SK-N-MC (cell line): ENCODE measurements around the gene GPR156.
"Not testable (repeated sequence)": the region's sequence is repeated elsewhere in the genome, so short reads cannot be mapped to it uniquely, and the experiment has no call there.

Source experiments
- DNase-seq: peaks from one replicate; pipeline ENCODE4 v3.0.0-alpha.2; 2011; ENCODE audit warnings: low read depth, low spot score
- H3K27ac ChIP-seq: fragments of 200-600 bp; sonication (generic); 2 replicates; pipeline ENCODE4 v1.5.1; 2016; ENCODE audit warnings: mixed run types
- H3K36me3 ChIP-seq: fragments of 200-600 bp; sonication (generic); 2 replicates; pipeline ENCODE4 v1.6.1; 2017; ENCODE audit warnings: antibody characterized with exemption, low read length, mixed read lengths; ENCODE audit not compliant: insufficient read depth
- H3K4me3 ChIP-seq: fragments of 200-600 bp; sonication (generic); 2 replicates; pipeline ENCODE4 v1.5.1; 2016
- H3K9ac ChIP-seq: fragments of 200-600 bp; sonication (generic); 2 replicates; pipeline ENCODE4 v1.8.0; 2017; ENCODE audit warnings: mixed run types, mixed read lengths; ENCODE audit not compliant: insufficient read length
- H3K9me3 ChIP-seq: fragments of 200-600 bp; sonication (generic); 2 replicates; pipeline ENCODE4 v1.6.1; 2017; ENCODE audit warnings: low read depth, mild to moderate bottlenecking, antibody characterized with exemption, low read length, moderate library complexity, mixed read lengths
- EZH2 ChIP-seq: fragments of 200-600 bp; sonication (generic); IDR thresholded peaks from one replicate; pipeline ENCODE4 v1.6.1; 2017; ENCODE audit warnings: antibody characterized with exemption
- FOXP2 ChIP-seq: optimal IDR thresholded peaks from 2 replicates; pipeline ENCODE3; 2011; ENCODE audit warnings: mild to moderate bottlenecking, moderate library complexity; ENCODE audit not compliant: insufficient read depth; ENCODE audit errors: extremely low read length, control extremely low read depth
- POLR2AphosphoS5 ChIP-seq: IDR thresholded peaks from 2 replicates; pipeline ENCODE4 v1.6.1; 2012; ENCODE audit warnings: mild to moderate bottlenecking, low read depth, low read length, borderline replicate concordance

The GPR156 gene

GRCh38 chr3:120264963-120265362 is 20.1 kb downstream of the GPR156 start:
- TF ChIP-seq POLR2AphosphoS5 = no peak
- no peak for TF ChIP-seq FOXP2
- no peak for TF ChIP-seq EZH2

GRCh38 chr3:120263792-120264191 is 21.2 kb downstream of the GPR156 start:
- Histone ChIP-seq H3K9me3 (no peaks in the 10 kb centered on the region), H3K36me3 (no peaks in the 10 kb centered on the region), H3K27ac (no peak overlapping the region), H3K4me3 (no peak overlapping the region), H3K9ac (no peak overlapping the region)
- TF ChIP-seq FOXP2 (no peak), EZH2 (no peak), POLR2AphosphoS5 (no peak)
- DNase-seq = no peak

More at GRCh38 chr3:120264963-120265362, 20.1 kb downstream of the GPR156 start:
- H3K4me3 ChIP-seq = no peak overlapping the region
- no peaks in the 10 kb centered on the region for H3K36me3 ChIP-seq
- H3K9ac ChIP-seq = no peak overlapping the region
- DNase-seq = no peak
- no peak overlapping the region for H3K27ac ChIP-seq
- no peaks in the 10 kb centered on the region for H3K9me3 ChIP-seq

- DNase-seq = no peak
- H3K4me3 ChIP-seq = no peak overlapping the region
- H3K36me3 ChIP-seq = no peaks in the 10 kb centered on the region
- H3K27ac ChIP-seq = no peak overlapping the region
- TF ChIP-seq FOXP2 (no peak), EZH2 (no peak), POLR2AphosphoS5 (no peak)
- H3K9ac ChIP-seq = no peak overlapping the region
- H3K9me3 ChIP-seq = peaks cover 8% of the 10 kb centered on the region; the same call in 1 of the 2 replicates
Measured at GRCh38 chr3:120258009-120258408, 27.0 kb downstream of the GPR156 start.

- Histone ChIP-seq H3K36me3 (no peaks in the 10 kb centered on the region), H3K9ac (no peak overlapping the region), H3K9me3 (no peaks in the 10 kb centered on the region), H3K27ac (no peak overlapping the region), H3K4me3 (no peak overlapping the region)
- DNase-seq = no peak
- no peak for TF ChIP-seq FOXP2
- no peak for TF ChIP-seq EZH2
- no peak for TF ChIP-seq POLR2AphosphoS5
Measured at GRCh38 chr3:120245386-120245785, 39.6 kb downstream of the GPR156 start.

GRCh38 chr3:120244834-120245225 is 40.2 kb downstream of the GPR156 start:
- DNase-seq = no peak
- TF ChIP-seq POLR2AphosphoS5 (no peak), EZH2 (no peak), FOXP2 (no peak)
- Histone ChIP-seq H3K27ac (no peak overlapping the region), H3K36me3 (no peaks in the 10 kb centered on the region), H3K4me3 (no peak overlapping the region), H3K9ac (no peak overlapping the region), H3K9me3 (no peaks in the 10 kb centered on the region)

GRCh38 chr3:120239644-120240043 is 45.4 kb downstream of the GPR156 start:
- DNase-seq = no peak
- Histone ChIP-seq H3K4me3 (no peak overlapping the region), H3K9ac (no peak overlapping the region), H3K36me3 (no peaks in the 10 kb centered on the region), H3K27ac (no peak overlapping the region), H3K9me3 (no peaks in the 10 kb centered on the region)
- TF ChIP-seq FOXP2 = no peak
- TF ChIP-seq EZH2 = no peak
- no peak for TF ChIP-seq POLR2AphosphoS5

GRCh38 chr3:120227710-120228347 is 57.2 kb downstream of the GPR156 start:
- DNase-seq = no peak
- no peak for TF ChIP-seq FOXP2
- no peak for TF ChIP-seq POLR2AphosphoS5
- no peak for TF ChIP-seq EZH2
- H3K4me3 ChIP-seq = no peak overlapping the region
- H3K27ac ChIP-seq = no peak overlapping the region
- no peaks in the 10 kb centered on the region for H3K36me3 ChIP-seq
- H3K9me3 ChIP-seq = no peaks in the 10 kb centered on the region
- H3K9ac ChIP-seq = no peak overlapping the region

- no peaks in the 10 kb centered on the region for H3K9me3 ChIP-seq
- no peak overlapping the region for H3K4me3 ChIP-seq
- no peak for DNase-seq
- H3K36me3 ChIP-seq = no peaks in the 10 kb centered on the region
- TF ChIP-seq POLR2AphosphoS5 = no peak
- H3K27ac ChIP-seq = no peak overlapping the region
- no peak overlapping the region for H3K9ac ChIP-seq
Measured at GRCh38 chr3:120224237-120224636, 60.8 kb downstream of the GPR156 start.

GRCh38 chr3:120218981-120219380 is 66.0 kb downstream of the GPR156 start:
- no peak overlapping the region for H3K9ac ChIP-seq
- no peak for DNase-seq

GRCh38 chr3:120216633-120217032 is 68.4 kb downstream of the GPR156 start:
- not testable (repeated sequence) for DNase-seq, H3K27ac ChIP-seq, H3K4me3 ChIP-seq, H3K9ac ChIP-seq, H3K9me3 ChIP-seq, H3K36me3 ChIP-seq

More at GRCh38 chr3:120218981-120219380, 66.0 kb downstream of the GPR156 start:
- H3K9me3 ChIP-seq = no peaks in the 10 kb centered on the region
- TF ChIP-seq POLR2AphosphoS5 = no peak
- no peak for TF ChIP-seq EZH2
- TF ChIP-seq FOXP2 = no peak
- no peaks in the 10 kb centered on the region for H3K36me3 ChIP-seq
- H3K4me3 ChIP-seq = no peak overlapping the region
- H3K27ac ChIP-seq = no peak overlapping the region
